GM12865 (cell line): ENCODE results near the gene RAET1G.
"Not testable (repeated sequence)": the region's sequence is repeated elsewhere in the genome, so short reads cannot be mapped to it uniquely, and the experiment has no call there.

Experiments used
- DNase-seq: peaks from one replicate; pipeline ENCODE4 v3.0.0; 2010; ENCODE audit warnings: low read depth
- H3K4me3 ChIP-seq: 2 replicates; pipeline ENCODE4 v1.5.1; 2011; ENCODE audit warnings: mild to moderate bottlenecking, low read depth, low read length, control low read depth
- CTCF ChIP-seq: IDR thresholded peaks from 2 replicates; pipeline ENCODE4 v1.5.1; 2011; ENCODE audit warnings: low read length, control low read depth, low read depth, inconsistent platforms; ENCODE audit not compliant: insufficient read depth; ENCODE audit errors: missing control alignments

The RAET1G gene

GRCh38 chr6:149895833-149896271 is 27.1 kb downstream of the RAET1G start:
- no peak for TF ChIP-seq CTCF
- H3K4me3 ChIP-seq = no peak overlapping the region
- peak; percentile 36 for DNase-seq

- H3K4me3 ChIP-seq = no peak overlapping the region
- no peak for TF ChIP-seq CTCF
- DNase-seq = no peak
These were observed 27.8 kb downstream of the RAET1G start for GRCh38 chr6:149895048-149895590.

GRCh38 chr6:149891864-149892263 is 31.1 kb downstream of the RAET1G start:
- DNase-seq, H3K4me3 ChIP-seq: not testable (repeated sequence)

- DNase-seq = no peak
These were observed 31.7 kb downstream of the RAET1G start for GRCh38 chr6:149891259-149891658.

GRCh38 chr6:149890629-149891045 is 32.3 kb downstream of the RAET1G start:
- no peak for TF ChIP-seq CTCF
- DNase-seq = no peak
- no peak overlapping the region for H3K4me3 ChIP-seq

More at GRCh38 chr6:149891259-149891658, 31.7 kb downstream of the RAET1G start:
- H3K4me3 ChIP-seq = no peak overlapping the region
- TF ChIP-seq CTCF = no peak

GRCh38 chr6:149889326-149889725 is 33.6 kb downstream of the RAET1G start:
- no peak overlapping the region for H3K4me3 ChIP-seq
- DNase-seq = no peak
- TF ChIP-seq CTCF = no peak

- no peak for DNase-seq
These were observed 34.3 kb downstream of the RAET1G start for GRCh38 chr6:149888659-149889058.

More at GRCh38 chr6:149888659-149889058, 34.3 kb downstream of the RAET1G start:
- no peak for TF ChIP-seq CTCF
- no peak overlapping the region for H3K4me3 ChIP-seq
